ENCODE measurements around the gene LANCL2.

LANCL2 gene

DNA sequence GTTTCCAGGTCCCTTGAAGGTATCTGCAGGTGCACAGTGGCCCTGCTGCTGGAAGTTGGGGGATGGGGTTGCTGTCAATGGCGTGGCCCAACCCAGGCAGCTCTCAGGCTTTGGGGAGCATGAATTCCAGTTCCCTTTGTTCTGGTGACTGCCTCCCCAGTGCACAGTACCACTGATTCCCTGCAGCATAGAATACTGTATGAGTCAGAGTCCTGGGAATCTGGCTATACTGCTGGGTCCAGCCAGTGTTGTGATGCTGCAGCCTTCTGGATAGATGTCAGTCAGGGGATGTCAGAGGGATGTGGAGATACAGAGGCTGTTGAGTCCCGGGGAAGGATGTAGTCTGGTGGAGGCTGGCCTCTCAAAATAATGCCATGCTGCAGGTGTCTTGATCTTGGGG, 99.3 kb downstream of the LANCL2 start:
- no peaks in the 10 kb centered on the region for H3K4me1 ChIP-seq

DNA sequence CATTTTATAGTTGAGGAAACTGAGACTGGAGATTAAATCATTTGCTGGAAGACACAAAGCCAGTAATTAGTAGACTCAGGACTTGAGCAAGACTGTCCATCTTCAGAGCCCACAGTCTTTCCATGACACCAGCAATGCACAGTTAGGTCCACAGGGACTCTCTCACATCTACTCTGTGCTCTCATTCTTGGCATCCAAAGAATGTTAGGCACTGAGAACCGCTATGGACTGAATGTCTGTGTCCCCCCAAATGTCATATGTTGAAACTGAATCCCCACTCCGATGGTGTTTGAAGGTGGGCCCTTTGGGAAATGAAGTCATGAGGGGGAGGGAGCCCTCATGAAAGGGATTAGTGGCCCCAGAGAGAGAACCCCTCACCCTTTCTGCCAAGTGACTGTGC, 100.6 kb downstream of the LANCL2 start:
- H3K27me3 ChIP-seq = no peaks in the 10 kb centered on the region
- no peak for DNase-seq
- H3K9me3 ChIP-seq = no peaks in the 10 kb centered on the region
- H3K4me3 ChIP-seq (ENCODE audit: low read depth, low read length) = no peak overlapping the region
- H3K36me3 ChIP-seq = no peaks in the 10 kb centered on the region; the same call in 1 of the 2 replicates
- no peaks in the 10 kb centered on the region for H3K4me1 ChIP-seq
- TF ChIP-seq CTCF (IDR thresholded peaks at IDR 0.05; ENCODE audit: low read depth, low read length) = no peak

More for the DNA sequence above, 99.3 kb downstream of the LANCL2 start:
- no peak overlapping the region for H3K4me3 ChIP-seq (ENCODE audit: low read depth, low read length)
- no peaks in the 10 kb centered on the region for H3K9me3 ChIP-seq
- no peak for DNase-seq
- no peaks in the 10 kb centered on the region; the same call in 1 of the 2 replicates for H3K27me3 ChIP-seq
- no peaks in the 10 kb centered on the region; the same call in 1 of the 2 replicates for H3K36me3 ChIP-seq
- no peak for TF ChIP-seq CTCF (IDR thresholded peaks at IDR 0.05; ENCODE audit: low read depth, low read length)

DNA sequence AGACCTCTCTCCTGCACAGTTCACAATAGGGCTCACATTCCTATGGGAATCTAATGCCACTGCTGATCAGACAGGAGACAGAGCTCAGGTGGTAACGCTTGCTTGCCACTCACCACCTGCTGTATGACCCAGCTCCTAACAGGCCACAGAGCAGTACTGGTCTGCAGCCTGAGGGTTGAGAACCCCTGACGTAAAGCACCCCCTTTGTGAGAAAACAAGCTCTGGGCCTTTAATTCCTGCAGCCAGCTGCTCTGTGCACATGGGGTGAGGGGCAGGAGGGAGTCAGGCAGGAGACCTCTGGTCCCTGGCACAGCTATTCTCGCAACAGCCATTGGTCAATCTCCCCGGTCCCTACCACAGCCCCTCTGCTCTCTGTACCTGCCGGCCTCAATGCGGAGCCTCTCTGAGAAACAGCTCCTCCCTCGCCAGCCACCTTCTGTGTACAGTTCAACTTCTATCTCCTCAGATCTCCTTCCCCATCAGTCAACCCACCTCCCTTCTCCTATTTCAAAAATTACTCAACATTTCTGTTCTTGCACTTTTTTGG, 102.0 kb downstream of the LANCL2 start:
- DNase-seq = no peak
- no peaks in the 10 kb centered on the region for H3K4me1 ChIP-seq
- H3K27me3 ChIP-seq = no peaks in the 10 kb centered on the region
- no peaks in the 10 kb centered on the region for H3K9me3 ChIP-seq
- TF ChIP-seq CTCF (IDR thresholded peaks at IDR 0.05; ENCODE audit: low read depth, low read length) = no peak
- no peaks in the 10 kb centered on the region; the same call in 1 of the 2 replicates for H3K36me3 ChIP-seq
- no peak overlapping the region for H3K4me3 ChIP-seq (ENCODE audit: low read depth, low read length)

DNA sequence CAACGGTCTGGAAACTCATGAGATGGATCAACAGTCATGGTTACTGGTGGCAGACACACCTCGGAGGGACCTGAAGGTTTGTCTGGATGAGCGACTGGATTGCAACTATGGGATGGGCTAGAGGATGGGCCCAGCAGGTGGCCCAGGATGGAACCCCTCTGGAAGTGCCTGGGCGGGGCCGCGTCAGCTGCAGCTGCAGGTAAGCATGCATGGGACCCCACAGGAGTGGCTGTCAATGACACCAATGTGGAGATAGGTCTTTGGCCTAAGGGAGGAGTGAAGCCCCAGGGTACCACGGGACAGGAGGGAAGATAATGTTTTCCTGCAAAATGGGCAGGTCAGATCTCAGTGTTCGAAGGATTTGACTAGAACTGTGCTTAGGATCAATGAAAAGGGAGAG, 103.4 kb downstream of the LANCL2 start:
- Histone ChIP-seq H3K27me3 (no peaks in the 10 kb centered on the region), H3K9me3 (no peaks in the 10 kb centered on the region), H3K4me1 (no peaks in the 10 kb centered on the region), H3K36me3 (no peaks in the 10 kb centered on the region; the same call in 1 of the 2 replicates), H3K4me3 (ENCODE audit: low read depth, low read length) (no peak overlapping the region)
- no peak for TF ChIP-seq CTCF (IDR thresholded peaks at IDR 0.05; ENCODE audit: low read depth, low read length)
- DNase-seq = no peak

GRCh38 chr7:55469271-55469681, 104.1 kb downstream of the LANCL2 start:
- Histone ChIP-seq H3K27me3 (no peaks in the 10 kb centered on the region), H3K9me3 (no peaks in the 10 kb centered on the region), H3K4me3 (ENCODE audit: low read depth, low read length) (no peak overlapping the region), H3K4me1 (no peaks in the 10 kb centered on the region), H3K36me3 (no peaks in the 10 kb centered on the region)
- no peak for TF ChIP-seq CTCF (IDR thresholded peaks at IDR 0.05; ENCODE audit: low read depth, low read length)
- no peak for DNase-seq

DNA sequence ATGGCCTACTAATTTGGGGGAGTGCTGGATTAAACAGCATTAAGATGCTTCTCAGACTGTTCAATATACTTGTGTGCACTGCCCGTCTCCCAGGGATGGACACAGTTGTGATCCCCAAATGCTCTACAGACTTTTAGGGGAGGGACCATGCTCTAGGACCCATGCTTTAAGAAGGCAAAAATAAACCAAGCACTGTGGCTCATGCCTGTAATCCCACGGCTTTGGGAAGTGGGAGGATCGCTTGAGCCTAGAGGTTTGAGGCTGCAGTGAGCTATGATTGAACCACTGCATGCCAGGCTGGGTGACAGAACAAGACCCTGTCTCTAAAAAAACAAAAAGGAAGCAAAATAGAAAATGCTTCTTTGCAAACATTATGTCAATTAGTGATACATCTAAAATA, 104.6 kb downstream of the LANCL2 start:
- Histone ChIP-seq H3K9me3 (no peaks in the 10 kb centered on the region), H3K36me3 (no peaks in the 10 kb centered on the region), H3K4me1 (no peaks in the 10 kb centered on the region), H3K4me3 (ENCODE audit: low read depth, low read length) (no peak overlapping the region), H3K27me3 (no peaks in the 10 kb centered on the region)
- TF ChIP-seq CTCF (IDR thresholded peaks at IDR 0.05; ENCODE audit: low read depth, low read length) = no peak
- no peak for DNase-seq
